Calu3 (cell line): Measurements from ENCODE around the gene GH1. TPM values are rescaled to one million over a fixed set of nuclear protein-coding genes. Genes with fewer than 3 reads are reported as not detected.
"Not testable (repeated sequence)": the region's sequence is repeated elsewhere in the genome, so short reads cannot be mapped to it uniquely, and the experiment has no call there.

Experiments used
- BruUV-seq: library from RNA; stranded (reverse); fragments of 400-500 nt; replicated peaks from 2 replicates; lab custom pipeline; 2021; lab: Mats Ljungman, UMichigan
- CTCF ChIA-PET: fragments of 300-600 bp; sonication (Branson Sonifier 250); formaldehyde crosslinking; loops from one replicate; lab custom pipeline; 2022; ENCODE audit warnings: antibody characterized with exemption; lab: Charles Lee
- DNase-seq: peaks from one replicate; pipeline ENCODE4 v3.0.0; 2022
- H3K27ac Mint-ChIP-seq: one replicate; pipeline ENCODE4 v1.8.0; 2022; ENCODE audit warnings: mixed read lengths; ENCODE audit not compliant: unreplicated experiment
- H3K27me3 Mint-ChIP-seq: one replicate; pipeline ENCODE4 v1.8.0; 2022; ENCODE audit warnings: mixed read lengths; ENCODE audit not compliant: unreplicated experiment
- H3K36me3 Mint-ChIP-seq: one replicate; pipeline ENCODE4 v1.8.0; 2022; ENCODE audit warnings: mild to moderate bottlenecking, moderate library complexity, mixed read lengths; ENCODE audit not compliant: insufficient read depth, unreplicated experiment
- H3K4me1 Mint-ChIP-seq: one replicate; pipeline ENCODE4 v1.8.0; 2022; ENCODE audit warnings: mild to moderate bottlenecking, low read depth, mixed read lengths; ENCODE audit not compliant: unreplicated experiment
- H3K4me3 Mint-ChIP-seq: one replicate; pipeline ENCODE4 v1.8.0; 2022; ENCODE audit warnings: mild to moderate bottlenecking, low read depth, moderate library complexity, mixed read lengths; ENCODE audit not compliant: unreplicated experiment
- H3K9me3 Mint-ChIP-seq: one replicate; pipeline ENCODE4 v1.8.0; 2022; ENCODE audit warnings: low read depth, mixed read lengths; ENCODE audit not compliant: unreplicated experiment
- CTCF ChIP-seq: fragments of 200-600 bp; IDR thresholded peaks from one replicate; pipeline ENCODE4 v1.8.0; 2022; ENCODE audit warnings: antibody characterized with exemption; ENCODE audit not compliant: unreplicated experiment
- intact Hi-C: fragments of 100-400 bp; cut with micrococcal nuclease; formaldehyde crosslinking; loops from one replicate; pipeline ENCODE4 v1.10.0; 2022; ENCODE audit not compliant: unreplicated experiment
- total RNA-seq: library from RNA; stranded (reverse); gene quantifications from 2 replicates; pipeline ENCODE4 v1.2.3, GENCODE V29; 2022

The GH1 gene
- total RNA-seq, 1 experiment from 2014 or later, result not detected

DNA sequence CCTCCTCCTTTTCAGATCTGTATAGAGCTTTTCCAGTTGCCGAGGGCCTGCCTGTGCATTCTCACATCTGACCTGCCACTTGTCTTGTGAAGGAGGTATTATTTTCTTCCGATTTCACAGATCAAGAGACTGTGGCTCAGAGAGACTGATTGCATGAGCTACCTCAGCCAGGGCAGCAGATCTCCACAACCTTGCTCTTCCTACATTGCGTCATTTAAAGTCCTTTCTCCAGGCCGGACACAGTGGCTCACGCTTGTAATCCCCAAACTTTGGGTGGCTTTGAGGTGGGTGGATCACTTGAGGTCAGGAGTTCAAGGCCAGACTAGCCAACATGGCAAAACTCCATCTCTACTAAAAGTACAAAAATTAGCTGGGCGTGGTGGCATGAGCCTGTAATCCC is 1.4 kb upstream of the GH1 start:
- H3K4me1 Mint-ChIP-seq, H3K4me3 Mint-ChIP-seq, H3K27ac Mint-ChIP-seq, DNase-seq, BruUV-seq, H3K36me3 Mint-ChIP-seq, intact Hi-C loops, H3K9me3 Mint-ChIP-seq: not testable (repeated sequence)
- peaks cover 71% of the 10 kb centered on the region for H3K27me3 Mint-ChIP-seq
- CTCF ChIA-PET, result interaction anchor here (0.6 to 2.8 kb wide), 6 partner anchors 31 to 214 kb away, joined by 3 to 15 read pairs (median 8); no protein-coding TSS in a partner anchor

GRCh38 chr17:63919311-63919723 is 678 bp upstream of the GH1 start:
- peak; percentile 90 for TF ChIP-seq CTCF
- Mint-ChIP-seq H3K4me1 (no peaks in the 10 kb centered on the region), H3K27me3 (peaks cover 72% of the 10 kb centered on the region), H3K36me3 (no peaks in the 10 kb centered on the region), H3K27ac (no peak overlapping the region), H3K4me3 (no peak overlapping the region), H3K9me3 (no peaks in the 10 kb centered on the region)
- BruUV-seq, result no TSS peak
- DNase-seq, result peak; percentile 58
- CTCF ChIA-PET, result interaction anchor here (0.6 to 2.8 kb wide), 7 partner anchors 12 to 363 kb away, joined by 3 to 15 read pairs (median 5); partner anchors contain the start of gene ERN1
- intact Hi-C loops, result loop anchor here (2.0 to 10.0 kb wide), 3 partner anchors 31 to 215 kb away; partner anchors contain the start of gene ERN1

GRCh38 chr17:63918305-63918704 is 334 bp downstream of the GH1 start:
- no TSS peak for BruUV-seq
- no peaks in the 10 kb centered on the region for H3K9me3 Mint-ChIP-seq
- H3K27me3 Mint-ChIP-seq, result peaks cover 68% of the 10 kb centered on the region
- H3K27ac Mint-ChIP-seq, result no peak overlapping the region
- H3K36me3 Mint-ChIP-seq, result no peaks in the 10 kb centered on the region
- DNase-seq, result no peak
- H3K4me1 Mint-ChIP-seq, result no peaks in the 10 kb centered on the region
- no peak for TF ChIP-seq CTCF
- CTCF ChIA-PET, result interaction anchor here (0.7 to 2.8 kb wide), 4 partner anchors 13 to 108 kb away, joined by 3 to 12 read pairs (median 8); no protein-coding TSS in a partner anchor
- intact Hi-C loops, result loop anchor here (2.0 to 10.0 kb wide), 3 partner anchors 32 to 216 kb away; partner anchors contain the start of gene ERN1
- no peak overlapping the region for H3K4me3 Mint-ChIP-seq

DNA sequence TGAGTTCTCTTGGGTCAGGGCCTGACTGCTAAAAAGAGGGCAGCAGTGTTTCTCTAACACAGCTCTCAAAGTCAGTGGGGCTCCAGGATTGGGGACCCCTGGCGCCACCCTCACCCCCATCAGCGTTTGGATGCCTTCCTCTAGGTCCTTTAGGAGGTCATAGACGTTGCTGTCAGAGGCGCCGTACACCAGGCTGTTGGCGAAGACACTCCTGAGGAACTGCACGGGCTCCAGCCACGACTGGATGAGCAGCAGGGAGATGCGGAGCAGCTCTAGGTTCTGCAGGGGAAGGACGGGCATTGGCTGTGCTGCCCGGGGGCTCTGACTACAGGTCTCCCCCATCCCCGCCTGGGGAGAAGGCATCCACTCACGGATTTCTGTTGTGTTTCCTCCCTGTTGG is 993 bp downstream of the GH1 start:
- intact Hi-C loops, result loop anchor here (2.0 to 10.0 kb wide), 3 partner anchors 33 to 217 kb away; partner anchors contain the start of gene ERN1
- Mint-ChIP-seq H3K36me3 (no peaks in the 10 kb centered on the region), H3K4me1 (no peaks in the 10 kb centered on the region), H3K27me3 (peaks cover 68% of the 10 kb centered on the region), H3K9me3 (no peaks in the 10 kb centered on the region), H3K27ac (no peak overlapping the region), H3K4me3 (no peak overlapping the region)
- DNase-seq, result no peak
- CTCF ChIA-PET, result no interaction called here
- TF ChIP-seq CTCF, result no peak
- no TSS peak for BruUV-seq

DNA sequence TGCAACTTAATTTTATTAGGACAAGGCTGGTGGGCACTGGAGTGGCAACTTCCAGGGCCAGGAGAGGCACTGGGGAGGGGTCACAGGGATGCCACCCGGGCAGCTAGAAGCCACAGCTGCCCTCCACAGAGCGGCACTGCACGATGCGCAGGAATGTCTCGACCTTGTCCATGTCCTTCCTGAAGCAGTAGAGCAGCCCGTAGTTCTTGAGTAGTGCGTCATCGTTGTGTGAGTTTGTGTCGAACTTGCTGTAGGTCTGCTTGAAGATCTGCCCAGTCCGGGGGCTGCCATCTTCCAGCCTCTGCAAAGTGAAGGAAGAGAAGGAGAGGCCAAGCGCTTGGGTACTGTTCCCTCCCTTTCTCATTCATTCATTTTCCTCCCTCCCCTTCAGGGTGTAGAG is 1.4 kb downstream of the GH1 start:
- H3K4me1 Mint-ChIP-seq, H3K36me3 Mint-ChIP-seq, H3K4me3 Mint-ChIP-seq, BruUV-seq, CTCF ChIA-PET, H3K27ac Mint-ChIP-seq, H3K9me3 Mint-ChIP-seq, DNase-seq: not testable (repeated sequence)
- H3K27me3 Mint-ChIP-seq, result peaks cover 68% of the 10 kb centered on the region
- intact Hi-C loops, result loop anchor here (10.0 kb wide), 1 partner anchor 218 kb away; the partner anchor contains the start of gene ERN1
